Parathyroid adenoma (tissue), 2 donors: ENCODE data around the gene ISOC1.

ENCODE experiments used
- H2AFZ ChIP-seq: fragments of 300-600 bp; sonication (generic); one replicate; pipeline ENCODE4 v1.7.0; 2017; ENCODE audit warnings: antibody characterized with exemption, mild to moderate bottlenecking
- H3K27ac ChIP-seq: fragments of 300-600 bp; sonication (generic); one replicate; pipeline ENCODE4 v1.7.0; 2017
- H3K27me3 ChIP-seq: fragments of 300-600 bp; sonication (generic); one replicate; pipeline ENCODE4 v1.7.0; 2017; ENCODE audit warnings: low read length; ENCODE audit not compliant: control insufficient read depth, insufficient read depth
- H3K36me3 ChIP-seq: fragments of 300-600 bp; sonication (generic); one replicate; pipeline ENCODE4 v1.7.0; 2017; ENCODE audit warnings: low read length; ENCODE audit not compliant: control insufficient read depth, insufficient read depth
- H3K4me1 ChIP-seq: fragments of 300-600 bp; sonication (generic); one replicate; pipeline ENCODE4 v1.7.0; 2017; ENCODE audit warnings: control low read depth
- H3K4me2 ChIP-seq: fragments of 300-600 bp; sonication (generic); one replicate; pipeline ENCODE4 v1.7.0; 2017; ENCODE audit warnings: low read length
- H3K4me3 ChIP-seq: fragments of 300-600 bp; sonication (generic); one replicate; pipeline ENCODE4 v1.7.0; 2017; ENCODE audit warnings: low read depth, low read length
- H3K79me2 ChIP-seq: fragments of 300-600 bp; sonication (generic); one replicate; pipeline ENCODE4 v1.7.0; 2017; ENCODE audit warnings: control low read depth
- H3K9ac ChIP-seq: fragments of 300-600 bp; sonication (generic); one replicate; pipeline ENCODE4 v1.7.0; 2017; ENCODE audit warnings: mild to moderate bottlenecking
- H3K9me3 ChIP-seq: fragments of 300-600 bp; sonication (generic); one replicate; pipeline ENCODE4 v1.7.0; 2017; ENCODE audit warnings: low read length; ENCODE audit not compliant: control insufficient read depth
- CTCF ChIP-seq: fragments of 300-600 bp; sonication (generic); IDR thresholded peaks from one replicate; pipeline ENCODE4 v1.7.0; 2017; ENCODE audit warnings: antibody characterized with exemption, mild to moderate bottlenecking
- donor health status: primary hyperparathyroidism.

The ISOC1 gene

GRCh38 chr5:129077433-129078075 lies 17.0 kb upstream of the ISOC1 start:
- H2AFZ ChIP-seq = no peak overlapping the region
- H3K27ac ChIP-seq = no peak overlapping the region
- no peaks in the 10 kb centered on the region for H3K4me1 ChIP-seq
- no peaks in the 10 kb centered on the region for H3K79me2 ChIP-seq
- H3K9me3 ChIP-seq = no peaks in the 10 kb centered on the region
- no peak for TF ChIP-seq CTCF
- no peak overlapping the region for H3K4me2 ChIP-seq
- H3K9ac ChIP-seq = no peak overlapping the region
- no peaks in the 10 kb centered on the region for H3K36me3 ChIP-seq
- no peaks in the 10 kb centered on the region for H3K27me3 ChIP-seq
- no peak overlapping the region for H3K4me3 ChIP-seq

- Histone ChIP-seq H2AFZ (no peak overlapping the region), H3K79me2 (no peaks in the 10 kb centered on the region), H3K4me3 (no peak overlapping the region), H3K4me2 (no peak overlapping the region), H3K27me3 (no peaks in the 10 kb centered on the region), H3K36me3 (no peaks in the 10 kb centered on the region), H3K9me3 (no peaks in the 10 kb centered on the region), H3K27ac (no peak overlapping the region), H3K9ac (no peak overlapping the region), H3K4me1 (no peaks in the 10 kb centered on the region)
- no peak for TF ChIP-seq CTCF
Measured at GRCh38 chr5:129078247-129078646, 16.3 kb upstream of the ISOC1 start.

- Histone ChIP-seq H3K27me3 (no peaks in the 10 kb centered on the region), H3K9ac (no peak overlapping the region), H3K9me3 (no peaks in the 10 kb centered on the region), H3K79me2 (no peaks in the 10 kb centered on the region), H2AFZ (no peak overlapping the region), H3K27ac (no peak overlapping the region), H3K4me3 (no peak overlapping the region), H3K4me1 (no peaks in the 10 kb centered on the region), H3K36me3 (no peaks in the 10 kb centered on the region), H3K4me2 (no peak overlapping the region)
- TF ChIP-seq CTCF = no peak
Measured at GRCh38 chr5:129078660-129079059, 15.9 kb upstream of the ISOC1 start.

GRCh38 chr5:129079496-129079895 lies 15.1 kb upstream of the ISOC1 start:
- no peak for TF ChIP-seq CTCF

GRCh38 chr5:129080766-129081165 lies 13.8 kb upstream of the ISOC1 start:
- TF ChIP-seq CTCF = no peak
- Histone ChIP-seq H3K36me3 (no peaks in the 10 kb centered on the region), H3K27ac (no peak overlapping the region), H3K9ac (no peak overlapping the region), H3K4me3 (no peak overlapping the region), H3K4me2 (no peak overlapping the region), H3K9me3 (no peaks in the 10 kb centered on the region), H3K27me3 (no peaks in the 10 kb centered on the region), H3K4me1 (no peaks in the 10 kb centered on the region), H3K79me2 (no peaks in the 10 kb centered on the region), H2AFZ (no peak overlapping the region)

More at GRCh38 chr5:129079496-129079895, 15.1 kb upstream of the ISOC1 start:
- Histone ChIP-seq H3K4me1 (no peaks in the 10 kb centered on the region), H3K36me3 (no peaks in the 10 kb centered on the region), H3K27ac (no peak overlapping the region), H3K4me3 (no peak overlapping the region), H2AFZ (no peak overlapping the region), H3K79me2 (no peaks in the 10 kb centered on the region), H3K9ac (no peak overlapping the region), H3K4me2 (no peak overlapping the region), H3K27me3 (no peaks in the 10 kb centered on the region), H3K9me3 (no peaks in the 10 kb centered on the region)
